ENCODE data around the gene ZNF217.
"Not testable (repeated sequence)": the region's sequence is repeated elsewhere in the genome, so short reads cannot be mapped to it uniquely, and the experiment has no call there.

The ZNF217 gene

DNA sequence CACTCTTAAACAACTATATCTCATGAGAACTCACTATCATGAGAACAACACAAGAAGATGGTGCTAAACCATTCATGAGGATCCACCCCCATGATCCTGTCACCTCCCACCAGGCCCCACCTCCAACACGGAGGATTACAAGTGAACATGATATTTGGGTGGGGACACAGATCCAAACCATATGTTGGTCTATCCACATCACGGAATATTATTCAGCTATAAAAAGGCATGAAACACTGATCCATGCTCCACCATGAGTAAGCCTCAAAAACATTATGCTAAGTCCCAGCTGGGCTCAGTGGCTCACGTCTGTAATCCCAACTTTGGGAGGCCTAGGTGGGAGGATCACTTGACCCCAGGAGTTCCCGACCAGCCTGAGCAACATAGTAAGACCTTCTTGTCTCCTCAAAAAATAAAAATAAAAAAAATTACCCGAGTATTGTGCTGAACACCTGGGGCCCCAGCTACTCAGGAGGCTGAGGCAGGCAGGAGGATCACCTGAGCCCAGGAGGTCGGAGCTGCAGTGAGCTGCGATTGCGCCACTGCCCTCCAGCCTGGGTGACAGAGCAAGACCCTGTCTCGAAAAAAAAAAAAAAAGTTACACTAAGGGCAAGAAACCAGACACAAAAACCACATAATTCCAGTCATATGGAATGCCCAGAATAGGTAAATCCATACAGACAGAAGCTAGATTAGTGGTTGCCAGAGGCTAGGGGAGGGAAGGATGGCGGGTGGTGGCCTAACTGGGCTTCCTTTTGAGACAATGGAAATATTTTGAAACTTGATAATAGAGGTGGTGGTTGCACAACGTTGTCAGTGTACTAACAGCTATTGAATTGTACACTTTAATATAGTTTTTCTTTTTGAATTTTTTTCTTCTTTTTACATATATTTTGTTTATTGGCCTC, 43.1 kb downstream of the ZNF217 start:
- no peak overlapping the region for H3K4me3 ChIP-seq (ENCODE audit: low read depth, low read length)
- H3K27me3 ChIP-seq: no peaks in the 10 kb centered on the region
- H3K36me3 ChIP-seq: no peaks in the 10 kb centered on the region
- no peak for DNase-seq
- TF ChIP-seq, protein P1, sequence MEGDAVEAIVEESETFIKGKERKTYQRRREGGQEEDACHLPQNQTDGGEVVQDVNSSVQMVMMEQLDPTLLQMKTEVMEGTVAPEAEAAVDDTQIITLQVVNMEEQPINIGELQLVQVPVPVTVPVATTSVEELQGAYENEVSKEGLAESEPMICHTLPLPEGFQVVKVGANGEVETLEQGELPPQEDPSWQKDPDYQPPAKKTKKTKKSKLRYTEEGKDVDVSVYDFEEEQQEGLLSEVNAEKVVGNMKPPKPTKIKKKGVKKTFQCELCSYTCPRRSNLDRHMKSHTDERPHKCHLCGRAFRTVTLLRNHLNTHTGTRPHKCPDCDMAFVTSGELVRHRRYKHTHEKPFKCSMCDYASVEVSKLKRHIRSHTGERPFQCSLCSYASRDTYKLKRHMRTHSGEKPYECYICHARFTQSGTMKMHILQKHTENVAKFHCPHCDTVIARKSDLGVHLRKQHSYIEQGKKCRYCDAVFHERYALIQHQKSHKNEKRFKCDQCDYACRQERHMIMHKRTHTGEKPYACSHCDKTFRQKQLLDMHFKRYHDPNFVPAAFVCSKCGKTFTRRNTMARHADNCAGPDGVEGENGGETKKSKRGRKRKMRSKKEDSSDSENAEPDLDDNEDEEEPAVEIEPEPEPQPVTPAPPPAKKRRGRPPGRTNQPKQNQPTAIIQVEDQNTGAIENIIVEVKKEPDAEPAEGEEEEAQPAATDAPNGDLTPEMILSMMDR (IDR thresholded peaks at IDR 0.05; ENCODE audit: low read depth, low read length): no peak
- H3K4me1 ChIP-seq: no peaks in the 10 kb centered on the region
- no peaks in the 10 kb centered on the region for H3K9me3 ChIP-seq

DNA sequence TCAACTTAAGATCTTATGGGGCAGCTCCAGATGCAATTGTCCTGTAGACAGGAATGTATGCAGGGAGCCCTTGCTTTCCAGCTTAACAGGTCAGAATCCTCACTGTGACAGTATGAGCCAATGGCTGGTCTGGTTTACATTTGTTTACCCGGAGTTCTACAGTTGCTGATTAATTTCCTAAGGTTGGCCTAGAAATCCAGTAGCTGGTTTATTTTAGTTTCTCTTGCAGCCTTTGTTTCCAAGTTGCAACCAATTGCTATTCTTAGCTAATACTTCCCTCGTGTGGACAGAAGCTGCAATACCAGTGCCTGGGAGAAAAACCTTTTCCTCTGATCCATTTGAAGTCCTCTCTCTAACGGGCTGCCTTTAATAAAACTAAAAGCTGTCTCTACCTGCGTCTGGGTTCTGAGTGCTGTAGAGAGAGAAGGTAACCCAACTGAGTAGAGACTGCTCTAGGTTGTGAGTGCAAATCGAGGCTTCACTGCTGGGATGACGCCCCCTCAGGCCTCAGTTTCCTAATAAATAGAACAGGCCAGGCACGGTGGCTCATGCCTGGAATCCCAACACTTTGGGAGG, 45.9 kb downstream of the ZNF217 start:
- no peaks in the 10 kb centered on the region for H3K9me3 ChIP-seq
- TF ChIP-seq, protein P1 (IDR thresholded peaks at IDR 0.05; ENCODE audit: low read depth, low read length): peak; percentile 96
- H3K27me3 ChIP-seq: no peaks in the 10 kb centered on the region
- no peaks in the 10 kb centered on the region for H3K36me3 ChIP-seq
- no peak overlapping the region for H3K4me3 ChIP-seq (ENCODE audit: low read depth, low read length)
- no peaks in the 10 kb centered on the region for H3K4me1 ChIP-seq
- DNase-seq: peak; percentile 51

DNA sequence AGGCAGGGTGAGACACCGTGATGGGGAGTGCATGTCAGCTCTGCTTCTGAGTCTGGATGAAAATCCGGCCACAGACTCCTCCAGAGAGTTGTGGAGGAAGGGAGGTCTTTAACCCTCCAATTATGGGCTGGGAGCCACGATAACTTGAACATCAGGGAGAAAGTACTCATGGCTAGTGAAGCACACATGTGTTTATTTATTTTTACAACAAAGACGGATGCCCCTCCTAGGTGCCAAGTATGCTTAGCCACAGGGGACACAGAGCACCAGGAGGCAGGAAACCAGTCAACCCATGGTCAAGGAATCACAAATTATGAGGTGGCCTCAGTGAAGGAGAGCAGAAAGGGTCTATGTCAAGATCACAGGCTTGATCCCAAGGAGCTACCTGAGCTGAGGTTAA, 54.1 kb downstream of the ZNF217 start:
- H3K4me3 ChIP-seq (ENCODE audit: low read depth, low read length): no peak overlapping the region
- TF ChIP-seq, protein P1 (IDR thresholded peaks at IDR 0.05; ENCODE audit: low read depth, low read length): no peak
- no peaks in the 10 kb centered on the region for H3K4me1 ChIP-seq
- H3K9me3 ChIP-seq: no peaks in the 10 kb centered on the region
- no peak for DNase-seq
- H3K27me3 ChIP-seq: no peaks in the 10 kb centered on the region
- no peaks in the 10 kb centered on the region for H3K36me3 ChIP-seq

DNA sequence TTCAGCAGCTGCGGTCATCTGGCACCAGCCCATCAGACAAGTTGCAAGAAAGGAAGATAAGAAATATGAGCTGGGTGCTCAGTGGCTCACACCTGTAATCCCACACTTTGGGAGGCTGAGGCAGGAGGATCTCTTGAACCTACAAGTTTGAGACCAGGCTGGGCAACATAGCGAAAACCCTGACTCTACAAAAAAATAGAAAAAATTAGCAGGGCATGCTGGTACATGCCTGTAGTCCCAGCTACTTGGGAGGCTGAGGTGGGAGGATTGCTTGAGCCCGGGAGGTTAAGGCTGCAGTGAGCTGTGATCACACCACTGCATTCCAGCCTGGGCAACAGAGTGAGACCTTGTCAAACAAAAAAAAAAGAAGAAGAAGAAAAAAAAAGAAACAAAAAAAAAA, 57.3 kb downstream of the ZNF217 start:
- not testable (repeated sequence) for H3K4me1 ChIP-seq; H3K27me3 ChIP-seq; H3K9me3 ChIP-seq; DNase-seq; H3K4me3 ChIP-seq (ENCODE audit: low read depth, low read length); H3K36me3 ChIP-seq

DNA sequence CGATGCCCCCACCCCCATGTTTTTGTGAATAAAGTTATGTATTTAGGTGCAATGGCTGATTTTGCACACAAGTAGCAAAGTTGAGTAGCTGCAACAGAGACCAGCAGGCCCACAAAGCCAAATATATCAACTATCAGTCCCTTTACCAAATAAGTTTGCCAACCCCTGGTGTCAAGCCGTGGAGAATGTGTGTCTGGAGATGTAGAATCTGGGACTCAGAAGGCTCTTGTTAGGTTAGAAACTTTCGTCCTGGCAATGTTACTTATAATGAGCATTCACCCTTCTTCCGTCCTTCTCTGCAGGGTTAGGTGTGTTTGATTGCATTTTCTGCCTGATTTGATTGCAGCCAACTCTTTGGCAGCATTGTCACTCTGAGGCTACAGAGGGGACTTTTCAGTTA, 57.8 kb downstream of the ZNF217 start:
- H3K9me3 ChIP-seq: no peaks in the 10 kb centered on the region
- DNase-seq: no peak

DNA sequence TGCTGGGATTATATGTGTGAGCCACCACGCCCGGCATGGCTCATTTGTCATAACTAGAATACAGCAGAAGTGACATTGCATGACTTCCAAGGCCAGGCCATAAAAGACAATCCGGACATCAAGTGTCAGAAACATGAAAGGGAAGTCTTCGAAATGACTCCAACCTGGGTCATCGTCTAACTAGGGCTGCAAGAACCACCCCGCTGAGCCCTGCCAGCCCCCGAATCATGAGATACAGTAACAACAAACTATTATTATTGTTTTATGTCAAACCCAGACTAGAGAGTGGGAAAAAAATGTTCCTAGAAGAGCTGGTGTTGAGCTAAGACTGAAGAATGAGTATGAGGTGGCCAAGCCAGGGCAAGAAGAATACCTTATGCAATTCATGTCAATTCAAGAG, 59.6 kb downstream of the ZNF217 start:
- H3K27me3 ChIP-seq: no peaks in the 10 kb centered on the region
- H3K4me1 ChIP-seq: no peaks in the 10 kb centered on the region
- no peak for DNase-seq
- no peaks in the 10 kb centered on the region; the same call in 1 of the 2 replicates for H3K9me3 ChIP-seq
- TF ChIP-seq, protein P1 (IDR thresholded peaks at IDR 0.05; ENCODE audit: low read depth, low read length): no peak
- H3K36me3 ChIP-seq: no peaks in the 10 kb centered on the region
- H3K4me3 ChIP-seq (ENCODE audit: low read depth, low read length): no peak overlapping the region

More for the DNA sequence above, 57.8 kb downstream of the ZNF217 start:
- TF ChIP-seq, protein P1 (IDR thresholded peaks at IDR 0.05; ENCODE audit: low read depth, low read length): no peak
- Histone ChIP-seq H3K27me3 (no peaks in the 10 kb centered on the region), H3K4me1 (no peaks in the 10 kb centered on the region), H3K36me3 (no peaks in the 10 kb centered on the region), H3K4me3 (ENCODE audit: low read depth, low read length) (no peak overlapping the region)

Measured in BE2C (cell line).